Globus pallidus (tissue), 1 donor: ENCODE data around the gene PDXDC1.
"Not testable (repeated sequence)": the region's sequence is repeated elsewhere in the genome, so short reads cannot be mapped to it uniquely, and the experiment has no call there.

ENCODE experiments used
- DNase-seq: peaks from one replicate; pipeline ENCODE4 v3.0.0-alpha.2; 2015; ENCODE audit warnings: low spot score

PDXDC1 gene

GRCh38 chr16:15163055-15163454 lies 188.2 kb downstream of the PDXDC1 start:
- not testable (repeated sequence) for DNase-seq

- DNase-seq = not testable (repeated sequence)
Measured at GRCh38 chr16:15166177-15166576, 191.4 kb downstream of the PDXDC1 start.

- not testable (repeated sequence) for DNase-seq
Measured at GRCh38 chr16:15168303-15168702, 193.5 kb downstream of the PDXDC1 start.

GRCh38 chr16:15168953-15169652 lies 194.3 kb downstream of the PDXDC1 start:
- not testable (repeated sequence) for DNase-seq

GRCh38 chr16:15179909-15180308 lies 205.1 kb downstream of the PDXDC1 start:
- DNase-seq = not testable (repeated sequence)

GRCh38 chr16:15180946-15181345 lies 206.1 kb downstream of the PDXDC1 start:
- DNase-seq = not testable (repeated sequence)

GRCh38 chr16:15184000-15184399 lies 209.2 kb downstream of the PDXDC1 start:
- DNase-seq = not testable (repeated sequence)
